Neural progenitor cell (in vitro differentiated cells): ENCODE data around the gene TTC23L. TPM values are rescaled to one million over a fixed set of nuclear protein-coding genes. Genes with fewer than 3 reads are reported as not detected.

Experiments used
- DNase-seq: peaks from one replicate; pipeline ENCODE4 v3.0.0-alpha.2; 2016; ENCODE audit warnings: low spot score
- H2AFZ ChIP-seq: fragments of 200-600 bp; sonication (generic); replicated peaks from 2 replicates; pipeline ENCODE4 v1.6.1; 2016; ENCODE audit warnings: antibody characterized with exemption
- H3F3A ChIP-seq: fragments of 200-600 bp; sonication (generic); 2 replicates; pipeline ENCODE4 v1.6.1; 2016; ENCODE audit warnings: antibody characterized with exemption, low read depth
- H3K27ac ChIP-seq: fragments of 200-600 bp; sonication (generic); 2 replicates; pipeline ENCODE4 v1.5.1; 2016; ENCODE audit warnings: mild to moderate bottlenecking
- H3K27me3 ChIP-seq: fragments of 200-600 bp; sonication (generic); 2 replicates; pipeline ENCODE4 v1.6.1; 2016; ENCODE audit warnings: mild to moderate bottlenecking, moderate library complexity
- H3K36me3 ChIP-seq: fragments of 200-600 bp; sonication (generic); 2 replicates; pipeline ENCODE4 v1.5.1; 2016
- H3K4me1 ChIP-seq: fragments of 200-600 bp; sonication (generic); 2 replicates; pipeline ENCODE4 v1.6.1; 2016; ENCODE audit warnings: mixed run types
- H3K4me2 ChIP-seq: fragments of 200-600 bp; sonication (generic); 2 replicates; pipeline ENCODE4 v1.6.1; 2016
- H3K4me3 ChIP-seq: fragments of 200-600 bp; sonication (generic); 2 replicates; pipeline ENCODE4 v1.5.1; 2016
- H3K79me2 ChIP-seq: fragments of 200-600 bp; sonication (generic); 2 replicates; pipeline ENCODE4 v1.6.1; 2016; ENCODE audit warnings: low read depth
- H3K9ac ChIP-seq: fragments of 200-600 bp; sonication (generic); 2 replicates; pipeline ENCODE4 v1.6.1; 2016
- H3K9me3 ChIP-seq: fragments of 200-600 bp; sonication (generic); 2 replicates; pipeline ENCODE4 v1.5.1; 2016; ENCODE audit warnings: low read depth
- H4K20me1 ChIP-seq: fragments of 200-600 bp; sonication (generic); 2 replicates; pipeline ENCODE4 v1.6.1; 2016; ENCODE audit warnings: low read depth
- H3K27ac Mint-ChIP-seq: 3 replicates; pipeline ENCODE4 v1.8.0; 2021; ENCODE audit warnings: mixed read lengths
- H3K27me3 Mint-ChIP-seq: 2 replicates; pipeline ENCODE4 v1.8.0; 2022; ENCODE audit warnings: low read depth, mild to moderate bottlenecking, inconsistent platforms, moderate library complexity, mixed read lengths; ENCODE audit not compliant: insufficient read depth
- H3K36me3 Mint-ChIP-seq: 3 replicates; pipeline ENCODE4 v1.8.0; 2021; ENCODE audit warnings: mixed read lengths
- H3K4me1 Mint-ChIP-seq: 3 replicates; pipeline ENCODE4 v1.8.0; 2021; ENCODE audit warnings: mixed read lengths
- H3K4me3 Mint-ChIP-seq: 3 replicates; pipeline ENCODE4 v1.8.0; 2021; ENCODE audit warnings: mild to moderate bottlenecking, moderate library complexity, mixed read lengths
- H3K9me3 Mint-ChIP-seq: 3 replicates; pipeline ENCODE4 v1.8.0; 2020; ENCODE audit warnings: mixed read lengths
- EZH2 ChIP-seq: fragments of 200-600 bp; sonication (generic); IDR thresholded peaks from 2 replicates; pipeline ENCODE4 v1.6.1; 2017; ENCODE audit warnings: antibody characterized with exemption, mild to moderate bottlenecking, moderate library complexity
- EZH2phosphoT487 ChIP-seq: fragments of 200-600 bp; sonication (generic); IDR thresholded peaks from 2 replicates; pipeline ENCODE4 v1.6.1; 2017; ENCODE audit warnings: antibody characterized with exemption
- total RNA-seq: library from RNA; depleted of rRNA; stranded (reverse); fragments of >200 nt; gene quantifications from 2 replicates; pipeline ENCODE4 v1.2.3, GENCODE V29; 2015; ENCODE audit warnings: low replicate concordance
- TF ChIP-seq, protein P1 (sequence below): fragments of 200-600 bp; sonication (generic); IDR thresholded peaks from 2 replicates; pipeline ENCODE4 v1.5.1; 2017; ENCODE audit warnings: antibody characterized with exemption, mild to moderate bottlenecking

Gene TTC23L
- total RNA-seq, 1 donor from 2014 or later: 1.3 TPM

DNA sequence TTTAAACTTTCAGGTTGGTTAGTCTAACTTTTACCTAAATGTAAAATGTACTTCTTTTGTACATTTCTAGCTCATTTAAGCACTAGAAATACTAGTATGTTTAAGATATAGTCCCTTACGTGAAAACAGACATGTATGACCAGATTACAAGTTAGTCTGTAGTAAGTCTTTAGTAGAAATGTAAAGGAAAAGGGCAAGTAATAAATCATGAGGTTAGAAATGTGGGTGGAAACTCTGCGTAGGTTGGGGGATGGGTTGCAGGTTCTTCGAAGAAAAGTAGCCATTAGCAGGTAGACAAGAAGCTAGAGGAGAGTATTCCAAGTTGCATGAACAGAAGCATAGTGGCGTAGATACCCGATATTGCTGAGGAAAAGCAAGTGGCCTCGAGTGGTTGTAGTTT is 53.5 kb downstream of the TTC23L start:
- TF ChIP-seq, protein P1, sequence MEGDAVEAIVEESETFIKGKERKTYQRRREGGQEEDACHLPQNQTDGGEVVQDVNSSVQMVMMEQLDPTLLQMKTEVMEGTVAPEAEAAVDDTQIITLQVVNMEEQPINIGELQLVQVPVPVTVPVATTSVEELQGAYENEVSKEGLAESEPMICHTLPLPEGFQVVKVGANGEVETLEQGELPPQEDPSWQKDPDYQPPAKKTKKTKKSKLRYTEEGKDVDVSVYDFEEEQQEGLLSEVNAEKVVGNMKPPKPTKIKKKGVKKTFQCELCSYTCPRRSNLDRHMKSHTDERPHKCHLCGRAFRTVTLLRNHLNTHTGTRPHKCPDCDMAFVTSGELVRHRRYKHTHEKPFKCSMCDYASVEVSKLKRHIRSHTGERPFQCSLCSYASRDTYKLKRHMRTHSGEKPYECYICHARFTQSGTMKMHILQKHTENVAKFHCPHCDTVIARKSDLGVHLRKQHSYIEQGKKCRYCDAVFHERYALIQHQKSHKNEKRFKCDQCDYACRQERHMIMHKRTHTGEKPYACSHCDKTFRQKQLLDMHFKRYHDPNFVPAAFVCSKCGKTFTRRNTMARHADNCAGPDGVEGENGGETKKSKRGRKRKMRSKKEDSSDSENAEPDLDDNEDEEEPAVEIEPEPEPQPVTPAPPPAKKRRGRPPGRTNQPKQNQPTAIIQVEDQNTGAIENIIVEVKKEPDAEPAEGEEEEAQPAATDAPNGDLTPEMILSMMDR: no peak
- TF ChIP-seq EZH2phosphoT487: no peak
- TF ChIP-seq EZH2: no peak
- Histone ChIP-seq H3K9ac (no peak overlapping the region), H3K27ac (no peak overlapping the region), H4K20me1 (no peaks in the 10 kb centered on the region), H3K9me3 (no peaks in the 10 kb centered on the region), H3K4me3 (no peak overlapping the region), H3K4me2 (no peak overlapping the region), H3F3A (no peaks in the 10 kb centered on the region), H3K27me3 (no peaks in the 10 kb centered on the region), H3K36me3 (no peaks in the 10 kb centered on the region), H3K79me2 (no peaks in the 10 kb centered on the region), H3K4me1 (no peaks in the 10 kb centered on the region), H2AFZ (no peak overlapping the region)
- Mint-ChIP-seq H3K36me3 (peaks cover 2% of the 10 kb centered on the region), H3K9me3 (no peaks in the 10 kb centered on the region), H3K4me1 (no peaks in the 10 kb centered on the region), H3K4me3 (no peak overlapping the region), H3K27ac (no peak overlapping the region), H3K27me3 (no peaks in the 10 kb centered on the region)
- no peak for DNase-seq

DNA sequence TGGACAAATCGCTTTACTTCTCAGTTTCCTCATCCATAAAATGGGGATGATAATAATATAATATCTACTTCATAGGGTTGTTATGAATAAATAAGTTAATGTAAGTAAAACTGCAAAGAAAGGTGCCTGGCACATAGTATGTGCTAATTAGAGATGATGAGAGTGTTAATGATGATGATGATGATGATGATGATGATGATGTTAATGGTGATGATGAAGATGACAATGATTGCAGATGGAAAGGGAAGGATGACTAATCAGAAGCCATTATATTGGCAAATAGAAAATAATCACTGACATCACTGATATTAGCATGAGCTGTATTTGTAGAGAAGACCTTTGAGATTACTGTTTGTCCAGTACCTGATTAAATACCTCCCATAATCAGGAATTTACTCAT is 55.8 kb downstream of the TTC23L start:
- Histone ChIP-seq H3F3A (peaks cover 6% of the 10 kb centered on the region), H3K4me2 (no peak overlapping the region), H3K9ac (no peak overlapping the region), H3K4me1 (no peaks in the 10 kb centered on the region), H3K27ac (no peak overlapping the region), H3K9me3 (no peaks in the 10 kb centered on the region), H3K36me3 (no peaks in the 10 kb centered on the region), H3K27me3 (no peaks in the 10 kb centered on the region), H3K79me2 (no peaks in the 10 kb centered on the region), H4K20me1 (no peaks in the 10 kb centered on the region), H2AFZ (no peak overlapping the region), H3K4me3 (no peak overlapping the region)
- H3K4me1 Mint-ChIP-seq: no peaks in the 10 kb centered on the region
- peaks cover 2% of the 10 kb centered on the region for H3K36me3 Mint-ChIP-seq
- no peak for DNase-seq
- H3K4me3 Mint-ChIP-seq: no peak overlapping the region
- H3K9me3 Mint-ChIP-seq: no peaks in the 10 kb centered on the region
- TF ChIP-seq, protein P1: no peak
- TF ChIP-seq EZH2phosphoT487: no peak
- no peak for TF ChIP-seq EZH2
- no peak overlapping the region for H3K27ac Mint-ChIP-seq
- H3K27me3 Mint-ChIP-seq: peaks cover 2% of the 10 kb centered on the region

DNA sequence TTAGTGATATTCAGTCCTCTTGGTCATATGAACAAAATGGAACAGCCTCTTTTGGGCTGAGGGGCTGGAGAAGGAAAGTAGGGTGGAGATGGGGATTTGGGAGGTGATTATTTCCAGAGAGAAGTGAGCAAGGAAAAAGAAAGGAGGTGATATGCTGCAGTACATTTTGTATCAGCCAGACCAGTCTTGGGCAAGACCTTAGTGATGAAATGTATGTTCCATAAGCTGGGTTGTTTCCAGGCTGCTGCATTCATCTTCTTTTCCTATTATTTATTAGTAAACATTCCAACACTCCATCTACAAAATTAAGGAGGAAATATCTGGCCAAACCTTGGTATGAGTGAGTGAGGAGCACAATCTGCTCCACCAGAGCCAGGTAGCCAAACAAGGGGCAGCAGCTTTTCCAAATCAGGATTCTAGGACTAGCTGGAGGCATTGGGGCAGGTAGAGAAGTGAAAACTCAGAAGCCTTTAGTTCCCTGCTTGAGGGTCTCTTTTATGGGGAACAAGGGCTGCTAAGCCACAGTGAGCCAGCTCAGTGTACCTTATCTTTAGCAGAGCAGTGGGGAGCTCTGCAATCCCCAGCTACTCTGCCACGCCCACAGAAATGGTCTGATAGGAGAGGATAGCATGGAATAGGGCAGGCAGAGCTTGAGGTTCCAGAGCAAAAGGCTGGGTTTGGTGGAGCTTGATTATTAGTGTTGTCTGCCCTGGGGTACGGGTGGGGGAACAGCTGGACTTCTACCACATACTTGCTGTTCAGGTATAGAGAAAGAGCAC is 56.9 kb downstream of the TTC23L start:
- H3K36me3 Mint-ChIP-seq: peaks cover 2% of the 10 kb centered on the region
- H3K27ac ChIP-seq: no peak overlapping the region
- peaks cover 6% of the 10 kb centered on the region for H3F3A ChIP-seq
- DNase-seq: peak; percentile 7
- H3K9me3 Mint-ChIP-seq: no peaks in the 10 kb centered on the region
- H3K9me3 ChIP-seq: no peaks in the 10 kb centered on the region
- no peaks in the 10 kb centered on the region for H3K27me3 ChIP-seq
- peaks cover 2% of the 10 kb centered on the region for H3K27me3 Mint-ChIP-seq
- H3K4me1 Mint-ChIP-seq: no peaks in the 10 kb centered on the region
- no peak overlapping the region for H3K4me3 ChIP-seq
- no peaks in the 10 kb centered on the region for H3K36me3 ChIP-seq
- no peak overlapping the region for H3K9ac ChIP-seq
- no peaks in the 10 kb centered on the region for H4K20me1 ChIP-seq
- H2AFZ ChIP-seq: no peak overlapping the region
- H3K27ac Mint-ChIP-seq: no peak overlapping the region
- TF ChIP-seq EZH2 (no peak), EZH2phosphoT487 (no peak)
- TF ChIP-seq, protein P1: no peak
- H3K4me3 Mint-ChIP-seq: no peak overlapping the region
- no peaks in the 10 kb centered on the region for H3K79me2 ChIP-seq
- H3K4me1 ChIP-seq: no peaks in the 10 kb centered on the region
- H3K4me2 ChIP-seq: no peak overlapping the region
